H1 (cell line): ENCODE results near the gene NXN. TPM values are rescaled to one million over a fixed set of nuclear protein-coding genes. Genes with fewer than 3 reads are reported as not detected.

Experiments
- BACH1 ChIP-seq: IDR thresholded peaks from 2 replicates; pipeline ENCODE4 v1.6.1; 2012; ENCODE audit warnings: low read length, improper control_type of control experiment
- CHD1 ChIP-seq: IDR thresholded peaks from 2 replicates; pipeline ENCODE4 v1.6.1; 2012; ENCODE audit warnings: low read depth, low read length, improper control_type of control experiment
- CTBP2 ChIP-seq: IDR thresholded peaks from 2 replicates; pipeline ENCODE4 v1.7.0; 2011; ENCODE audit warnings: borderline replicate concordance, mild to moderate bottlenecking, moderate library complexity, mixed read lengths, low read length; ENCODE audit not compliant: insufficient read depth, insufficient read length
- GABPA ChIP-seq: IDR thresholded peaks from 2 replicates; pipeline ENCODE4 v1.6.1; 2011; ENCODE audit warnings: mild to moderate bottlenecking, low read length, moderate library complexity, borderline replicate concordance; ENCODE audit not compliant: insufficient read depth
- HDAC6 ChIP-seq: IDR thresholded peaks from one replicate; pipeline ENCODE4 v1.7.1; 2012; ENCODE audit warnings: low read depth, mild to moderate bottlenecking, inconsistent platforms, low read length, moderate library complexity
- RAD21 ChIP-seq, 2 experiments: IDR thresholded peaks in 1 of 2; conservative IDR thresholded peaks in 1 of 2; 2 replicates each; pipeline ENCODE4 v1.6.1; 2011; ENCODE audit warnings: low read depth in 2 of 2, low read length in 2 of 2, improper control_type of control experiment in 1 of 2, inconsistent platforms in 1 of 2, mild to moderate bottlenecking in 1 of 2, moderate library complexity in 1 of 2
- SIRT6 ChIP-seq: IDR thresholded peaks from one replicate; pipeline ENCODE4 v1.7.1; 2012; ENCODE audit warnings: low read length, inconsistent platforms
- SIX5 ChIP-seq: IDR thresholded peaks from 2 replicates; pipeline ENCODE4 v1.6.1; 2011; ENCODE audit warnings: mild to moderate bottlenecking, low read depth, low read length
- SUZ12 ChIP-seq: fragments of 200-600 bp; sonication (generic); IDR thresholded peaks from 2 replicates; pipeline ENCODE4 v1.6.1; 2012; ENCODE audit warnings: mild to moderate bottlenecking, inconsistent platforms, low read length, moderate library complexity, mixed read lengths
- TAF7 ChIP-seq: optimal IDR thresholded peaks from 2 replicates; pipeline ENCODE3; 2011; ENCODE audit warnings: low read depth, mild to moderate bottlenecking, inconsistent platforms, low read length, moderate library complexity, borderline replicate concordance
- polyA plus RNA-seq, 7 experiments: library from polyadenylated mRNA; depleted of rRNA in 3 of 7; stranded (reverse) in 5 of 7; unstranded in 2 of 7; fragments of >200 nt in 5 of 7; fragments of 200-250 nt in 2 of 7; gene quantifications; 1 replicate in 5 of 7; 2 replicates in 1 of 7; 4 replicates in 1 of 7; pipeline versions ENCODE4 v1.2.1 to v1.2.3, GENCODE V29; 2011 to 2013; ENCODE audit warnings: missing spikeins in 2 of 7, mixed read lengths in 2 of 7
- total RNA-seq: library from RNA; stranded (reverse); fragmentation: NEBNext Ultra II Directional; extraction: Animal tissue kit (Norgen Biotek cat#: 25700); gene quantifications from 2 replicates; pipeline ENCODE4 v1.2.1, GENCODE V29; 2021
- TF ChIP-seq, protein P1 (sequence below): fragments of 300-600 bp; sonication (generic); IDR thresholded peaks from 2 replicates; pipeline ENCODE4 v1.7.1; 2012; ENCODE audit warnings: low read length, moderate library complexity, mild to moderate bottlenecking, inconsistent platforms; ENCODE audit not compliant: insufficient replicate concordance

Gene NXN
- total and polyA plus RNA-seq, 2 of the 8 experiments (the other 6 are each of a cell fraction or from before 2014, with no cell fraction given) = 94.1 to 107 TPM

GRCh38 chr17:753418-753817, 226.2 kb downstream of the NXN start (continued):
- TF ChIP-seq, protein P1, sequence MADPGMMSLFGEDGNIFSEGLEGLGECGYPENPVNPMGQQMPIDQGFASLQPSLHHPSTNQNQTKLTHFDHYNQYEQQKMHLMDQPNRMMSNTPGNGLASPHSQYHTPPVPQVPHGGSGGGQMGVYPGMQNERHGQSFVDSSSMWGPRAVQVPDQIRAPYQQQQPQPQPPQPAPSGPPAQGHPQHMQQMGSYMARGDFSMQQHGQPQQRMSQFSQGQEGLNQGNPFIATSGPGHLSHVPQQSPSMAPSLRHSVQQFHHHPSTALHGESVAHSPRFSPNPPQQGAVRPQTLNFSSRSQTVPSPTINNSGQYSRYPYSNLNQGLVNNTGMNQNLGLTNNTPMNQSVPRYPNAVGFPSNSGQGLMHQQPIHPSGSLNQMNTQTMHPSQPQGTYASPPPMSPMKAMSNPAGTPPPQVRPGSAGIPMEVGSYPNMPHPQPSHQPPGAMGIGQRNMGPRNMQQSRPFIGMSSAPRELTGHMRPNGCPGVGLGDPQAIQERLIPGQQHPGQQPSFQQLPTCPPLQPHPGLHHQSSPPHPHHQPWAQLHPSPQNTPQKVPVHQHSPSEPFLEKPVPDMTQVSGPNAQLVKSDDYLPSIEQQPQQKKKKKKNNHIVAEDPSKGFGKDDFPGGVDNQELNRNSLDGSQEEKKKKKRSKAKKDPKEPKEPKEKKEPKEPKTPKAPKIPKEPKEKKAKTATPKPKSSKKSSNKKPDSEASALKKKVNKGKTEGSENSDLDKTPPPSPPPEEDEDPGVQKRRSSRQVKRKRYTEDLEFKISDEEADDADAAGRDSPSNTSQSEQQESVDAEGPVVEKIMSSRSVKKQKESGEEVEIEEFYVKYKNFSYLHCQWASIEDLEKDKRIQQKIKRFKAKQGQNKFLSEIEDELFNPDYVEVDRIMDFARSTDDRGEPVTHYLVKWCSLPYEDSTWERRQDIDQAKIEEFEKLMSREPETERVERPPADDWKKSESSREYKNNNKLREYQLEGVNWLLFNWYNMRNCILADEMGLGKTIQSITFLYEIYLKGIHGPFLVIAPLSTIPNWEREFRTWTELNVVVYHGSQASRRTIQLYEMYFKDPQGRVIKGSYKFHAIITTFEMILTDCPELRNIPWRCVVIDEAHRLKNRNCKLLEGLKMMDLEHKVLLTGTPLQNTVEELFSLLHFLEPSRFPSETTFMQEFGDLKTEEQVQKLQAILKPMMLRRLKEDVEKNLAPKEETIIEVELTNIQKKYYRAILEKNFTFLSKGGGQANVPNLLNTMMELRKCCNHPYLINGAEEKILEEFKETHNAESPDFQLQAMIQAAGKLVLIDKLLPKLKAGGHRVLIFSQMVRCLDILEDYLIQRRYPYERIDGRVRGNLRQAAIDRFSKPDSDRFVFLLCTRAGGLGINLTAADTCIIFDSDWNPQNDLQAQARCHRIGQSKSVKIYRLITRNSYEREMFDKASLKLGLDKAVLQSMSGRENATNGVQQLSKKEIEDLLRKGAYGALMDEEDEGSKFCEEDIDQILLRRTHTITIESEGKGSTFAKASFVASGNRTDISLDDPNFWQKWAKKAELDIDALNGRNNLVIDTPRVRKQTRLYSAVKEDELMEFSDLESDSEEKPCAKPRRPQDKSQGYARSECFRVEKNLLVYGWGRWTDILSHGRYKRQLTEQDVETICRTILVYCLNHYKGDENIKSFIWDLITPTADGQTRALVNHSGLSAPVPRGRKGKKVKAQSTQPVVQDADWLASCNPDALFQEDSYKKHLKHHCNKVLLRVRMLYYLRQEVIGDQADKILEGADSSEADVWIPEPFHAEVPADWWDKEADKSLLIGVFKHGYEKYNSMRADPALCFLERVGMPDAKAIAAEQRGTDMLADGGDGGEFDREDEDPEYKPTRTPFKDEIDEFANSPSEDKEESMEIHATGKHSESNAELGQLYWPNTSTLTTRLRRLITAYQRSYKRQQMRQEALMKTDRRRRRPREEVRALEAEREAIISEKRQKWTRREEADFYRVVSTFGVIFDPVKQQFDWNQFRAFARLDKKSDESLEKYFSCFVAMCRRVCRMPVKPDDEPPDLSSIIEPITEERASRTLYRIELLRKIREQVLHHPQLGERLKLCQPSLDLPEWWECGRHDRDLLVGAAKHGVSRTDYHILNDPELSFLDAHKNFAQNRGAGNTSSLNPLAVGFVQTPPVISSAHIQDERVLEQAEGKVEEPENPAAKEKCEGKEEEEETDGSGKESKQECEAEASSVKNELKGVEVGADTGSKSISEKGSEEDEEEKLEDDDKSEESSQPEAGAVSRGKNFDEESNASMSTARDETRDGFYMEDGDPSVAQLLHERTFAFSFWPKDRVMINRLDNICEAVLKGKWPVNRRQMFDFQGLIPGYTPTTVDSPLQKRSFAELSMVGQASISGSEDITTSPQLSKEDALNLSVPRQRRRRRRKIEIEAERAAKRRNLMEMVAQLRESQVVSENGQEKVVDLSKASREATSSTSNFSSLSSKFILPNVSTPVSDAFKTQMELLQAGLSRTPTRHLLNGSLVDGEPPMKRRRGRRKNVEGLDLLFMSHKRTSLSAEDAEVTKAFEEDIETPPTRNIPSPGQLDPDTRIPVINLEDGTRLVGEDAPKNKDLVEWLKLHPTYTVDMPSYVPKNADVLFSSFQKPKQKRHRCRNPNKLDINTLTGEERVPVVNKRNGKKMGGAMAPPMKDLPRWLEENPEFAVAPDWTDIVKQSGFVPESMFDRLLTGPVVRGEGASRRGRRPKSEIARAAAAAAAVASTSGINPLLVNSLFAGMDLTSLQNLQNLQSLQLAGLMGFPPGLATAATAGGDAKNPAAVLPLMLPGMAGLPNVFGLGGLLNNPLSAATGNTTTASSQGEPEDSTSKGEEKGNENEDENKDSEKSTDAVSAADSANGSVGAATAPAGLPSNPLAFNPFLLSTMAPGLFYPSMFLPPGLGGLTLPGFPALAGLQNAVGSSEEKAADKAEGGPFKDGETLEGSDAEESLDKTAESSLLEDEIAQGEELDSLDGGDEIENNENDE = no peak
- TF ChIP-seq BACH1 = no peak
- TF ChIP-seq SIX5 = no peak
- TF ChIP-seq SUZ12 = no peak
- no peak for TF ChIP-seq TAF7
- no peak for TF ChIP-seq RAD21 (IDR thresholded peaks at IDR 0.05 in 1 of 2, conservative IDR thresholded peaks at IDR 0.05 in 1 of 2; ENCODE audit: low read depth in 2 of 2, low read length in 2 of 2)
- no peak for TF ChIP-seq CHD1
- no peak for TF ChIP-seq HDAC6
- TF ChIP-seq CTBP2 = no peak
- no peak for TF ChIP-seq SIRT6
- TF ChIP-seq GABPA = no peak
